AG04449 (cell line): Measurements from ENCODE around the gene MSH3.

Experiments used
- CTCF ChIA-PET: fragments of 350-600 bp; formaldehyde crosslinking; extraction: SDS; loops from one replicate; lab custom pipeline; 2021; ENCODE audit warnings: antibody characterized with exemption; lab: Yijun Ruan, JAX
- POLR2A ChIA-PET: fragments of 400-600, 350-600 bp; formaldehyde crosslinking; extraction: SDS; loops from one replicate; lab custom pipeline; 2020; ENCODE audit warnings: antibody characterized with exemption, inconsistent platforms; lab: Yijun Ruan, JAX
- DNase-seq: peaks from one replicate; pipeline ENCODE4 v3.0.0-alpha.2; 2010; ENCODE audit warnings: low read depth, low spot score
- H3K4me3 ChIP-seq: 2 replicates; pipeline ENCODE4 v1.5.1; 2011; ENCODE audit warnings: low read depth, mild to moderate bottlenecking, control low read depth, low read length
- TF ChIP-seq, protein P1 (sequence below): IDR thresholded peaks from one replicate; pipeline ENCODE4 v1.5.1; 2011; ENCODE audit warnings: mild to moderate bottlenecking, moderate library complexity, low read length, control low read depth, inconsistent platforms; ENCODE audit not compliant: insufficient read depth; ENCODE audit errors: missing control alignments

The MSH3 gene

DNA sequence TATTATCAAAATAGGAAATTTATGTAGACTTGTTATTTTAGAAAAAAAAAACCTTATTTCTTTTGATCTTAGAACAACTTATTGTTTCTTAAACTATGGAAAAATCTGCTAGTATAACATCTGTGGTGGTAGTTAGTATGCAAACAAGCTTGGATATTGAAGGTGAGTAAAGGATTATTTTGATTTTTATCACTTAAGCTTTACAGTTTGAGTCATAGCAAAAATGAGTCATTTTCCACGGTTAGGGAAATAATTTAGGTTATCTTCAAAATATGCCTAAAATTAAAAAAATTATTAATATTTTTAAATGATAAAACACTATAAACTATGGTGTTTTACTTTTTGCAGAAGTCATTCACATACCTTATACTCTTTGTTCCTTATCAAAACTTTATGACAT lies 107.5 kb downstream of the MSH3 start:
- ChIA-PET CTCF (no interaction called here), POLR2A (no interaction called here)
- TF ChIP-seq, protein P1, sequence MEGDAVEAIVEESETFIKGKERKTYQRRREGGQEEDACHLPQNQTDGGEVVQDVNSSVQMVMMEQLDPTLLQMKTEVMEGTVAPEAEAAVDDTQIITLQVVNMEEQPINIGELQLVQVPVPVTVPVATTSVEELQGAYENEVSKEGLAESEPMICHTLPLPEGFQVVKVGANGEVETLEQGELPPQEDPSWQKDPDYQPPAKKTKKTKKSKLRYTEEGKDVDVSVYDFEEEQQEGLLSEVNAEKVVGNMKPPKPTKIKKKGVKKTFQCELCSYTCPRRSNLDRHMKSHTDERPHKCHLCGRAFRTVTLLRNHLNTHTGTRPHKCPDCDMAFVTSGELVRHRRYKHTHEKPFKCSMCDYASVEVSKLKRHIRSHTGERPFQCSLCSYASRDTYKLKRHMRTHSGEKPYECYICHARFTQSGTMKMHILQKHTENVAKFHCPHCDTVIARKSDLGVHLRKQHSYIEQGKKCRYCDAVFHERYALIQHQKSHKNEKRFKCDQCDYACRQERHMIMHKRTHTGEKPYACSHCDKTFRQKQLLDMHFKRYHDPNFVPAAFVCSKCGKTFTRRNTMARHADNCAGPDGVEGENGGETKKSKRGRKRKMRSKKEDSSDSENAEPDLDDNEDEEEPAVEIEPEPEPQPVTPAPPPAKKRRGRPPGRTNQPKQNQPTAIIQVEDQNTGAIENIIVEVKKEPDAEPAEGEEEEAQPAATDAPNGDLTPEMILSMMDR: no peak
- H3K4me3 ChIP-seq: no peak overlapping the region
- no peak for DNase-seq

DNA sequence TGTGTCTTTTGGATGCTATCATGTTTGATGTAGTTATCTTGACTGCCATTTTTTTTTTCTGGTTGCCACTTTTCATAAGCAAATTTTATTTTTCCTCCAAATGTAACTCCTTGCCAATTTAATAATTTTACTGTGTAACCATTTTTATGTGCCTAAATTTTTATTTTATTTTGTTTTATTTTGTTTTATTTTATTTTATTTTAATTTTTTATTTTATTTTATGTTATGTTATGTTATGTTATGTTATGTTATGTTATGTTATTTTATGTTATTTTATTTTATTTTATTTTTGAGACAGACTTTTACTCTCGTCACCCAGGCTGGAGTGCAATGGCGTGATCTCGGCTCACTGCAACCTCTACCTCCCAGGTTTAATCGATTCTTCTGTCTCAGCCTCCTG lies 108.1 kb downstream of the MSH3 start:
- no peak overlapping the region for H3K4me3 ChIP-seq
- no peak for DNase-seq
- CTCF ChIA-PET: no interaction called here
- TF ChIP-seq, protein P1: no peak
- POLR2A ChIA-PET: no interaction called here

DNA sequence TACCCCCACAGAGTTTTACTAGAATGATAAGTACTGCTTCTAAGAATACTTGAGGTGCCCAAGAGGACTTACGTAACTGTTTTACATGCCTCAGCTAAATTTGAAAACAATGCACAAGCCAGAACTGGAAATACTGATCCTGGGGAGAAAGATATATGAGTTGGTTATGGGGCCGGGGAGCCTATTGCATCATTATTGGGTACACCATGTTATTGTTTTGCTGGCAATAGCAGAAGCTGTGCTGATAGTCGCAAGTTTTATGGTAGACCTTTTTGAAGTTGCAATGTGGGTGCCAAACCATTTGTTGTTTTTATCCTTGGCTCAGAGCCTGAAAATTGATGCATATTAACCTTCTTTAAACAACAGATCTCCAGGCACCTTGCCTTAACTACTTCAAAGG lies 108.8 kb downstream of the MSH3 start:
- TF ChIP-seq, protein P1: no peak
- DNase-seq: no peak
- ChIA-PET POLR2A (no interaction called here), CTCF (no interaction called here)
- no peak overlapping the region for H3K4me3 ChIP-seq

DNA sequence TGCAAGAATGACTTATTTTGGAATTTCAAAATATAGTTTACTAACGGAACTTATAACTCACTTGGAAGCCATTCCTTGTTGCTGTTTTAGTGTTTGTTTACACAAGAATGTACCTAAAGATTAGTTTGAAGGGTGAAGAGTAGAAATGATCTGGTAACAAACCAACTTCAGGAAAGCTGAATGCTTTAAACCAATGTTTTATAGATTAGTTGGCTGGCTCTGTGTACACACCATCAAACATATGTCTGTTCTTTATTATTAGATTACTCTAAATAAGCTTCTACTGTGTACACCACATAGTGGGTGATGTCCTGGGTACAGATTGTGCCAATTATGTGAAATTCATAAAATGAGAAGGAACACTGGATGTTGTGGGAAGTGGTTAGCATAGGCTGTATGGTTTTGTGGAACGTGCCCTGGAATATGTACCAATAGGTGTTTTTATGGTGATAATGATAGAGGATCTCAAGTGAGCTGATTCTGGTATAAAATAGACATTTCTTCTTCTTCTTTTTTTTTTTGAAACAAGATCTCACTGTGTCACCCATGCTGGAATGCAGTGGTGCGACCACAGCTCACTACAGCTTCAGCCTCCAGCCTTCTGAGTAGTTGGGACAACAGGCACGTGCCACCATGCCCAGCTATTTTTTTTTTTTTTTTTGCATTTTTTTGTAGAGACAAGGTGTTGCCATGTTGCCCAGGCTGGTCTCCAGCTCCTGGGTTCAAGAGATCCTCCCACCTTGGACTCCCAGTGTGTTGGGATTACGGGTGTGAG lies 109.6 kb downstream of the MSH3 start:
- CTCF ChIA-PET: no interaction called here
- no peak overlapping the region for H3K4me3 ChIP-seq
- POLR2A ChIA-PET: interaction anchor here (0.7 kb wide), 1 partner anchor 206 kb away, joined by 3 read pairs; no protein-coding TSS in a partner anchor
- TF ChIP-seq, protein P1: no peak
- DNase-seq: no peak

DNA sequence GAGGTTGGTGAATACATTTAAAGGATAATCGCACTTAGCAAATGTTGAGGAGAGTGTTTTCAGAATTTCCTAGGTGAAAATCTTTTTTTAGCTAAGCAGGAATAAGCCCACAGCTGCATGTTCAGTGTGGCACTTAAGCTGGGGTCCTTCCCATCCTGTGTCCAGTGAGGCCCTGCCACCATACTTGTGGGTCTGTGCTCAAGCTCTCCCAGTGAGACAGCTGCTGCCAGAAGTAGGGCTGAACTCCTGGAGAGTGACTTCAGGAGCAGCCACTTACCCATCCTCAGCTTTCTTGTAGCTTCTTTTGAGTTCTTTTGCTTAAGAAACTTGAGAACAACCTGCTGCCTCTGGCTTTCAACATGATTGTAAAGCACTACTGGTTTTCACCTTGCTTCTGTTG lies 110.3 kb downstream of the MSH3 start:
- TF ChIP-seq, protein P1: no peak
- no peak for DNase-seq
- no peak overlapping the region for H3K4me3 ChIP-seq
- ChIA-PET CTCF (no interaction called here), POLR2A (no interaction called here)

DNA sequence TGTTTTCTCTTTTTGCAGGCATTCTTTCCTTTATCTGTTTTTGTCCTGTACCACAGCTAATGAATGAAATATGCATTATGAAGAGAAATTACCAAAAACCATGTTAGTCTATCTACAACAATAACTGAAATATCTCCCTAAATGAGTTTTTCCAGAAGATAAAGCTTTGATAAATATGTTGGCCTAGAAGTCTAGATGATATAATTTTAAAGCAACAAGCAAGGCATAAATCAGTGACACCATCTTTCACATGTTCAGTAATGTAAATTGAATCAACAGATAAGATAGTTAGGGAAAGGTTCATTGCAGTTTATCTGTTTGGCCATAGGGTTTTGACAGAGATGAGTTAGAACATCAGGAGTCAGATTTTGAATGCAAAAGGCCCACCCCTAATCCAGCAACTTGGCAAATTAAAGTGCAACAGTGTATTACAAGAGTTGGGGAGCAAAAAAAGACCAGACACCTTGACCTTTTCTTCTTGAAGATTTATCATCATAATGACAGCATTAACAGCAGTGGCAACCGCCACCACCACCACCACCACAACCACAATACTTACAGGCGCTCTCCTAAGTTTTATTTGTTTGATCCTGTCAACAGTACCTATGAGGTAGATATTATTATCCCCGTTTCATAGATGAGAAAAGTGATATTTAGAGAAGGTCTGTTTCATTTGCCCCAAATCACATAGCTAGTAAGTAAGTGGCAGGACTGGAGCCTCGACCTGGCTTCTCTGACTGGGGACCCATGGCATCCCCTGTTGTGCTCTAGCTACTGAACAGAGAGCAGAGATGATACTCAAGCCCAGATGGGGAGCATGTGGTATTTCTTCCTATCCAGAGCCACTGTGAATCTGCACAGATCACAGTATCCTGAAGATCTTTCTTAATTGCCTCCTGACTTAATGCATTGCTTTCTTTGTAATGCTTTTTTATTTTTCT lies 123.2 kb downstream of the MSH3 start:
- H3K4me3 ChIP-seq: no peak overlapping the region
- CTCF ChIA-PET: no interaction called here
- TF ChIP-seq, protein P1: no peak
- DNase-seq: no peak
- POLR2A ChIA-PET: no interaction called here
